Measurements from ENCODE around the gene C20orf141.
"Not testable (repeated sequence)": the region's sequence is repeated elsewhere in the genome, so short reads cannot be mapped to it uniquely, and the experiment has no call there.

Gene C20orf141

DNA sequence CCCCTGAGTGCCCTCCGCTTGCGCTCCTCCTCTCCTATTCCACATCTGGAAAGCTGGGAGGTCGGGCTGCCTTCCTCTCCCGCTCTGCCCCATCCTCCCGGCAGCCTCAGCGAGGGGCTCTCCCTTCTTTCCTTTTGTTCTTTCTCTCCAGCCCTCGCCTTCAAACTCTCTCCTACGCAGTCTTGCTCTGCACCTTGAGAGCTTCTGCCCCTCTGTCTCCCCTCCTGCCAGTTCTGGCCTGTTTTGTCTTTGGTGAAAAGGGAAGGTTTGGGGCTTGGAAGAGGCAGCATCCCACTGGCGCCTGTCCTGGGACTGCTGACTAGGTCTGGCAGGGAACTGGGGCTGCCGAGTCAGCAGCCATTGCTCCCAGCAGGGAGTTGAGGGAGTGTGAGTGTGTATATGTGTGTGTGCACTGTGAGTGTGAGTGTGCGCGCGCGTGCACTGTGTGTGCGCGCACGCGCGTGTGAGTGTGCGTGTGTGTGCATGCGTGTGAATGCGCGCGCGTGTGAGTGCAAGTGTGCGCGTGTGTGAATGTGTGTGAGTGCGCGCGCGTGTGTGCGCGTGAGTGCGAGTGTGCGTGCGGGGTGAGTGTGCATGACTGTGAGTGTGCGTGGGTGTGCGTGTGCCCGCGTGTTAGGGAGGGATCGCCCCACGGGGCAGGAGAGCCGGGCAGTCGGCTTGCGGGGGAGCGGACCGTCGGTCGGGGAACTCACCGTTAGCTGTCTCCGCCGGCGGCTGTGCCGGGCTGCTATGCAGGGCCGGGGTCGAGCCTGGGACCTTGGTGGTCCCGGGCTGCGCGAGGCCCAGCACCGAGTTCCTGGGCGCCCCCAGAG lies 14.9 kb upstream of the C20orf141 start:
- DNase-seq (ENCODE audit: low read depth, low spot score), result no peak

DNA sequence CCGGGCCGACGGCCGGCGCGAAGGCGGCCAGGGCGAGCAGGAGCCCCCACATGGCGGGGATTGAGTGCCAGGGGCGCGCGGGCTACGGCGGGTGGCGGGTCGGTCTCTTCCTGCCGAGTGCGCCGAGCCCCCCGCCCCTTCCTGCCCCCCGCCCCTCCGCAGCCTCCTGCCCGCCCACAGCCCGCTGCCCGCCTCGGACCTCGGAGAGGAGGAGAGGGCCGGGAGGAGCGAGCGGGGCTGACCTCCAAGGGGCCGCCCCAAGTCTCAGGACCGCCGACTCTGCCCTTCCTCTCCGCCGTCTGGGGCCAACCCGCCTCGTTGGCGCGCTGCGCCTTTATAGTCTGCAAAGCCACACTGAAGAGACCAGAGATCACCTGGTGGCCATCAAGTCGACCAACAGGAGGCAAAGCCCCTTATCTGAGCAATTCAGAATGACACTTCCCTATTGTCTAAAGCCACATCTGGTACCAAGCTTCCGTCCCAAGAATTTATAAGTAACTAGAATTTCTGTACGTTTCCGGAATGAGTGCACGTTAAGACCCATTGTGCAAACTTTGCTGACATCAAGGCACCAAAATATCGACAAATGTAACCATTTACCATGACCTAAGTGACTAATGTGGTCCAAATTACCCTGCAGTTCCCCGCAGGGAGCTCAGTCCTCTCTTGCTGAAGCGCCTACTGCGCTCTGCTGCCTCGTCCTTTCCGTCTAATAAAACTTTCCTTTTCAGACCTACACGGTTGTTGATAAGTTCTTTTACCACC lies 14.1 kb upstream of the C20orf141 start, which contains the start of gene CPXM1:
Gene CPXM1, minus strand, starts transcription at position 107 of the 765 bp plus-strand sequence. Its CDS starts 55 bp downstream, at position 52.
- no peak for DNase-seq (ENCODE audit: low read depth, low spot score)

DNA sequence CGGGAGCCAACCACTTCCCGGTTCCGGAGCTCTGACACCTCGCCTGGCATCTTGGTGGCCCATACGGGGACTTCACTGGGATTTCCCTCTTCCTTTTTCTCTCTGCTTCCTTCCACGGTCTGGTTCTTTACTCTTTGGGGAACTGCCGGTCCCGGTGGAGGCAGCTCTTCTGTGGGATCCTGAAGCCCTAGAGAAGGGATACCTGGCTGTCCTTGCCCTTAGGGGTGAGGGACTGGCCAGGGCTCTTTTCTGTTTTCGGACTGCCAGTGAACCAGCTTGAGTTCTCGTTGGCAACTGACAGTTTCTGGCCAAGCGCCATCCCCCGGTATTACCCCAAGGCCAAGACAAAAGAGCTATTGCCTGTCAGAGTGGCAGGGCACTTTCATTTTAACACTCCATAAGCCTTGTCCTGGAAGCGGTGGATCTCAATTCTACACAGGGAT lies 13.5 kb upstream of the C20orf141 start:
- DNase-seq (ENCODE audit: low read depth, low spot score), result no peak

DNA sequence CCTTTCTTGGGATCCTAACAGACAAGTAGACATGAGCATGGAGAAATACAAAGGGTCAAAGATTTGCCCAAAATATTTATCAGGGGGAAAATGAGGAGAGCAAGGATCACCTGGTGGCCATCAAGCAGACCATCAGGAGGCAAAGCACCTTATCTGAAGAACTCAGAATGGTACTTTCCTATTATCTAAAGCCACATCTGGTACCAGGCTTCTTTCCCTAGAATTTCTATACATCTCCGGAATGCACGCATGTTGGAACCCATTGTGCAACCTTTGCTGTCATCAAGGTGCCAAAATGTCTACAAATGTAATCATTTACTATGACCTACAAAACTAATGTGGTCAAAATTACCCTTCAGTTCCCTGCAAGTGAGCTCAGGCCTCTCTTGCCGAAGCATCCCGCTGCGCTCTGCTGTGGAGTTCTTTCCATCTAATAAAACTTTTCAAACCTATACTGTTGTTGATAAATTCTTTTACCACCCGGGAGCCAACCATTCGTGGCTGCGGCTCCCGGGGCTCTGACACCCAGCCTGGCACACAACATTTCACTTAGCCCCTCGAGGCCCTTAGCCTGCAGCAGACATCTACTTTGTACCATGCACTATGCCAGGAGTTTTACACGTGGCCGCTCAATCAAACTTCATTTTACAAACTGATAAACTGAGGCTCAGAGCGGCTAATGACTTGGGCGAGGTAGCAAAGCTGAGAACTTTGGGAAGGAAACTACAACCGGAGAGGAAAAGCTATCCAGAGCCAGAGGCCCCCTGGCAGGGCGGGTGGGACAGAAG lies 10.6 kb upstream of the C20orf141 start:
- no peak for DNase-seq (ENCODE audit: low read depth, low spot score)

DNA sequence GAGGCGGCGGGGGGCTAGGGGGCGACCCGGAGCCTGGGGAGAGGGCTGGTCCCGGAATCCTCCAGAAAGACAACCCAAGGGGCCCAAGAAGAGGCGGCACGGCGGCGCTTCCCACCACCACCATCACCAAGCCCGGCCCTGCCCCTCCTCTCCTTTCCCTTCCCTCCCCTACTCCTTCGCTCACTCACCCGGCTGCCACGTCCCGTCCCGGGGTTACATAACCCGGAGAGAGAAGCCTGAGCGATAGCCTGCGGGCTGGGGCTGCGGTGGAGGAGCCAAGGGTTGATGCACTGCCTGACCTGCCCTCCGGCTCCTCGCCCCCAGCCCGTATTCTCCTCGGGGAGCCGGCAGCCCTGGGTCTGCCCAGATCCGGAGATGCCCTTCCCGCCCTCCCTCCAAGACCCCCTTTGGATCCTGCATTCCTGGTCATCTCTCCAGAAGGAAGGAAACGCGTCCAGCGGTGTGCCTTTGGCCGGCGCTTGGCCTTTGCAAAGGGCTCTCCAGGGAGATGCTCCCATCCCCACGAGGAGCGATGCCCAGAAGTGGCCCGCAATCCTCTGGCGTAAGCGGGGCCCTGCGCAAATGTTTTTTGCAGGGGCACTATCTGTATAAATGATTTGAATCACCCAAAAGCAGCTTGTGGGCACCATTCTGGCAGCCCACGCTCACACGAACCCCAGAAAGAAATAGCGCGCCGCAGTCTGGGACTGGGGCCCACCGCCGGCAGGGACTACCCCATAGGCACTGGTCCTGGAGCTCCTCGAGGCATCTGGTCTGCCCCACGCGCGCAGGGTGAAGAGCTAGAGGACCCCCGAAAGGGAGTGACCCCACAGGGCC lies 9.7 kb upstream of the C20orf141 start:
- no peak for DNase-seq (ENCODE audit: low read depth, low spot score)

DNA sequence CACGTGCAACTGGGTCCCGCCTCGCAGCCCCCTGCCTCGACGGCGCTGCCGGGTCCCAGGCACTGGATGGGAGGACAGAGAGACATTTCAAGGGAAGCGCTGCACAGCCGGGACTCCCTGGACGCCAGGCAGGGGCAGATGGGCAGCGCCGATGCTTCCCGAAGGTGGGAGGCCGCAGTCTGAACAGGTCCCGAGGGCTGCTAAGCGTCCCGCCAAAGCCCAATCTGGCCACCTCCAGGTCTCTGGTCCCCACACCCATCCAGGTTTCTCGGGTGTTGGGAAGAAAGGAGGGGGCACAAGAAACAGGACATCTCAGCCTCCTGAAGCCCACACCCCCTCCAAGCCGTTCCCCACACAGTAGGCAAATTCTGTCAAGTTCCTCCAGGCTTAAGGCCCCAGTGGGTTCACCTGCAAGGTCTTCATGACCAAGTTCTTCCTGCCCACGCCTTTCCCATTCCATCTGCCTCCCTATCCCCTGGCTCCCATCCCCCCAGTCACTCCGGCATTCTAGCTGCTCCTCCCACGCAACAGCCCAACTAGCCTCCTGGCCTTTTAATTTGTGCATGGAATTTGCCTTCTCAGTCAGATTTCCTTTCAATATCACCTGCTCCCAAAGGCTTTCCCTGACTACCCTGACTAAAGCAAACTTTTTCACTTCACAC lies 9.0 kb upstream of the C20orf141 start:
- DNase-seq (ENCODE audit: low read depth, low spot score), result no peak

DNA sequence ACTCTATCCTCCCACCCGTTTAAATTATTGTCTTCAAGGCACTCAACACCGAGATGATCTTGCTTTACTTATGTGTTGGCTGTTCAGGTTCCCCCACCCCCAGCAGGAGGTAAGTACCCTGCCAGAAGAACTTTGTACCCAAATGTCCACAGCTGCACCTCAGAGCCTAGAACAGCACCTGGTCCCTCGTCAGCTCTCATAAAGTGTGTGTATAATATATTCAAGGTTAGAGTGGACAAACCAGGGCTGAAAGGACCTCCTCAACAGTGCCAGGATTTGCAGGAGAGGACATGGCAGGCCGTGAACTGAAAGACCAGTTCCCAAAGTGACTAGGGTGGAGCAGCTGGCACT lies 8.5 kb upstream of the C20orf141 start:
- no peak for DNase-seq (ENCODE audit: low read depth, low spot score)

DNA sequence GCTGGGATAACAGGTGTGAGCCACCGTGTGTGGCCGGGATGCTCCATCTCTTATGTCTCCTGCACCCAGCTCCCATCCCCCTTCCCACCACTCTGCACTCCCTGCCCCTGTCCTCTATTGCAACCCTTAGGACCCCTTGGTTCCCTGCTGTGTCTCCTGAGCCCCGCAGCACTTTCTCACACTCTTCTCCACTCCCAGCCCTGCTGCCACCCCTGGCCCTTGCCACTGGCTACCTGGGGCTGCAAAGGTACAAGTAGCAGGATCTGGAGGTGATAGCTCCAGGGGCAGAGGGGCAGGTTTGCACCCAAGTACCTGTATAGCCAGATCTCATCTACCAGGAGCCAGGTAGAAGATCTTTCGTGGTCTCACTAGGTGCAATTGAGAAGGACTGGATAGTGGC lies 7.8 kb upstream of the C20orf141 start:
- DNase-seq (ENCODE audit: low read depth, low spot score), result no peak

DNA sequence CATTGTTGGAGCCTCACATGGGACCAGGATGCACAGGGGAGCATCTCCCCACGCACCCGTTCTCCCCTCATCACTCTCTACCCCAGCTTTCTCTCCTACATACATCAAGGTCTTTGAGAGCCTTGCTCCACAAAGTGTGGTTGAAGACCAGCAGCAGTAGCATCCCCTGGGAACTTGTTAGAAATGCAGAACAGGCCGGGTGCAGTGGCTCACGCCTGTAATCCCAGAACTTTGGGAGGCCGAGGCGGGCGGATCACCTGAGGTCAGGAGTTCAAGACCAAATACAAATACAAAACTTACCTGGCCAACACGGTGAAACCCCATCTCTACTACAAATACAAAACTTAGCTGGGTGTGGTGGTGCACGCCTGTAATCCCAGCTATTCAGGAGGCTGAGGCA lies 6.9 kb upstream of the C20orf141 start:
- not testable (repeated sequence) for DNase-seq (ENCODE audit: low read depth, low spot score)

DNA sequence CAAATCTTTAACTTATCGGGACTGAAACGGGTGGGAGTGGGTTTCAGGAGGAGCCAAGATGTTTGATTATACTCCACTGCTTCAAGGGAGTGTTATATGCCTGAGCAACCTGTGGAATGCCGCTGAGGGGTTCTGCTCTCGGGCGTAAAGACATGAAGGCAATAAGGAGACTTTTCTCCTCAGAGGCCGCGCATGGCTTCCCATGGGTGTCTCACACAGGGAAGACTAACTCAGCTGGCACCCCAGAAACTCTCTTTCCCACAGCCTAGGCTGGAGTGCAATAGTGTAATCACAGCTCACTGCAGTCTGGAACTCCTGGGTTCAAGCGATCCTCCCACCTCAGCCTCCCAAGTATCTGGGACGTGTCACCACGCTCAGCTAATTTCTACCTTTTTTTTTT lies 5.1 kb upstream of the C20orf141 start:
- no peak for DNase-seq (ENCODE audit: low read depth, low spot score)

DNA sequence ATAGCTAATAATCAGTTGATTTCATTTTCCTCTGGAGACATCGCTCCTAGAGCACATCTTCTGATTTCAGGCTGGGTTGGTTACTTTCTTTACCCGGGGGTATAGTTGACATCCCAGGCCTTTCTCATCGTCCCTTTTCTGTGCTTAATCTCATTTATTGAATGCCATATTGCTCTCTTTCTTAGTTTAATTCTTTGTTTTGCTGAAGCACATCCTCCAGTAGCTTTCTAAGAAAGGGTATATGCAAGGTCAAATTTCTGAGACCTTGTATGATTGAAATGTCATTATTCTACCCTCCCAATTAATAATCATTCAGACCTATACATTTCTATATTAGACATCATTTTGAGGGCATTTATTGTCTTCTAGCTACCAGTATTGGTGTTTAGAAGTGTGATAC lies 2.6 kb upstream of the C20orf141 start:
- DNase-seq (ENCODE audit: low read depth, low spot score), result no peak

DNA sequence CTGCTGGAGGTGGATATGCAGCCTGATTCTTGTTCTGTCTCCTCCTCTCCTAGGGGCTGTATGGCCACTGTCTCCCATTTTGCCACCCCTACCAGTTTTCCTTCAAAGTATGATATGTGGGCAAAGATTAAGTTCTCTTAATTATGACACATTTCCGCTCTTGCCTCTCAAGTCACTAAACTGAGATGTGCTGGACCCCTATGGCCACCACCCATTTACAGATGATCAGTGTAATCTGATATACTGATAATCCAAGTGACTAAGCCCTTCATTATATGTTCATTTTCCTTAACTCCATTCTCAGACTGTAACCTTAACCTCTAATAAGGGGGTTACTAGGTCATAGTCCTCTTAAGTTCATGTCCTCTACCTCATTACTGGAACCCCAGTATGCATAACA lies 711 bp upstream of the C20orf141 start:
- no peak for DNase-seq (ENCODE audit: low read depth, low spot score)

DNA sequence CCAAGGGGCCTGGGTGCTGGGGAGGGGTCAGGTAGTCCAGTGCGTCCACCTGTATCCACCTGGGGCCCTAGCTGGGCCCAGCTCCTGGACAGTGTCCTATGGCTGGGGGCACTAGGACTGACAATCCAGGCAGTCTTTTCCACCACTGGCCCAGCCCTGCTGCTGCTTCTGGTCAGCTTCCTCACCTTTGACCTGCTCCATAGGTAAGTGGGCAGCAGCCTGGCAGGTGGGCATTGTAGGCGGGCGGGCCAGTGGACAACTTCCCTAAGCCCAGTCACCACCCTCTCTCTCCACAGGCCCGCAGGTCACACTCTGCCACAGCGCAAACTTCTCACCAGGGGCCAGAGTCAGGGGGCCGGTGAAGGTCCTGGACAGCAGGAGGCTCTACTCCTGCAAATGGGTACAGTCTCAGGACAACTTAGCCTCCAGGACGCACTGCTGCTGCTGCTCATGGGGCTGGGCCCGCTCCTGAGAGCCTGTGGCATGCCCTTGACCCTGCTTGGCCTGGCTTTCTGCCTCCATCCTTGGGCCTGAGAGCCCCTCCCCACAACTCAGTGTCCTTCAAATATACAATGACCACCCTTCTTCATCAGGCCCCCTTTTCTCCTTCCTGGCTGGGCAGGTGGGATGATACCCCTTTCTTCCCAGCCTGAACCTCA lies 584 bp downstream of the C20orf141 start:
- DNase-seq (ENCODE audit: low read depth, low spot score), result no peak

DNA sequence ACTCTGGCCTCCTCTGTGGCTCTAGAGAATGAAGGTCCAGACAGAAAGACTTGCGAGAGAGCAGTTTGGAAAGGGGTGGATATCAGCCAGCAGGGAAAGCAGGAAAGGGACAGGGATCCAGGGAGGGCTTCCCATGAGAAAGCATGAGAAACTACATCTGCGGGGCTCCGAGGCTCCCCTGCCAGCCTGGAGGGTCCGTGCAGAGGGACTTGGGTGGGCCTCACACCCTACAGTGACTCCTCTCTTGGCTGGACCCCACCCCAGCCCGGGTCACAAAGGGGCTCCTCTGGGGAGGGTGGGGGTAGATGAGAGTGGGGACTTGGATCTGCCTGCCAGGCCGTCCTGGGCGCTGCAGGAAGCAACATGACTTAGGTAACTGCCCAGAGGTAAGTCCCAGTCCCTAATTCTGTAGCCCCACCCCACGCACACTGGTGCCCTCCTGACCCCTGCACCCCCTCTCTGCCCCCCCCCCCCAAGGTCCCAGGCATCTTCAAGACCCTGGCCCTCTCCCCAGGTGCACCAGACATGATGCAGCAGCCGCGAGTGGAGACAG lies 1.3 kb downstream of the C20orf141 start, which contains the start of gene TMEM239:
Gene TMEM239, plus strand, starts transcription at position 335 of the 553 bp plus-strand sequence. Its CDS starts 191 bp downstream, at position 526.
- DNase-seq (ENCODE audit: low read depth, low spot score), result no peak

DNA sequence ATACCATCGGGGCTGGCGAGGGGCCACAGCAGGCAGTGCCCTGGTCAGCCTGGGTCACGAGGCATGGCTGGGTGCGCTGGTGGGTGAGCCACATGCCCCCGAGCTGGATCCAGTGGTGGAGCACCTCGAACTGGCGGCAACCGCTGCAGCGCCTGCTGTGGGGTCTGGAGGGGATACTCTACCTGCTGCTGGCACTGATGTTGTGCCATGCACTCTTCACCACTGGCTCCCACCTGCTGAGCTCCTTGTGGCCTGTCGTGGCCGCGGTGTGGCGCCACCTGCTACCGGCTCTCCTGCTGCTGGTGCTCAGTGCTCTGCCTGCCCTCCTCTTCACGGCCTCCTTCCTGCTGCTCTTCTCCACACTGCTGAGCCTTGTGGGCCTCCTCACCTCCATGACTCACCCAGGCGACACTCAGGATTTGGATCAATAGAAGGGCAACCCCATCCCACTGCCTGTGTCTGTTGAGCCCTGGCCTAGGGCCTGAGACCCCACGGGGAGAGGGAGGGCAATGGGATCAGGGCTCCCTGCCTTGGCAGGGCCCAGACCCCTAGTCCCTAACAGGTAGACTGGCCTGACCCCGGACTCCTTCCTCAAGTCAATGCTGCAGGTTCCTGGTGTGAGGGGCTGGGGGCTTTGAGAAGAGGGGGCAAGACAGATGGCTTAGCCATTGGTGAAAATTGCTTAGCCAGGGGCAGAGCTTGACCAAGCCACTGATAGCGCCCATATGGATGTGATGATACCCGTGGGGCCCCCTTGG lies 2.0 kb downstream of the C20orf141 start:
- DNase-seq (ENCODE audit: low read depth, low spot score), result no peak

DNA sequence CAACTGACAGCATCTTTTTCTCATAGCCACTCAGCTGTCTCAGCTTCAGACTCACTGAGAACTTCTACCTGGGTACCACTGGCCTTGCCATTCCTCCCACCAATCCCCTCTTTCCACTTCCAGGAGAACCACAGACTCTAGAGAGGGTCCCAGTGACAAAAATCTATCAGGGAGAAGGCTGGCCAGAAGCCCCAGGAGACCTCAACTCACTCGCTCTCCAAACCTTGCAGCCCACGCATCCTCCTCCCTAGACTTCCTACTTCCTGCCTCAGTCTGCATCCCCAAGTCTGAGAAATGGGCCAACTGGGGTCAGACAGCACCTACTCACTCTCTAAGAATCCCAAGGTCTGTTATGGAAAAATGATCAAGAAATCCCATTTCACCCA lies 2.5 kb downstream of the C20orf141 start:
- no peak for DNase-seq (ENCODE audit: low read depth, low spot score)

DNA sequence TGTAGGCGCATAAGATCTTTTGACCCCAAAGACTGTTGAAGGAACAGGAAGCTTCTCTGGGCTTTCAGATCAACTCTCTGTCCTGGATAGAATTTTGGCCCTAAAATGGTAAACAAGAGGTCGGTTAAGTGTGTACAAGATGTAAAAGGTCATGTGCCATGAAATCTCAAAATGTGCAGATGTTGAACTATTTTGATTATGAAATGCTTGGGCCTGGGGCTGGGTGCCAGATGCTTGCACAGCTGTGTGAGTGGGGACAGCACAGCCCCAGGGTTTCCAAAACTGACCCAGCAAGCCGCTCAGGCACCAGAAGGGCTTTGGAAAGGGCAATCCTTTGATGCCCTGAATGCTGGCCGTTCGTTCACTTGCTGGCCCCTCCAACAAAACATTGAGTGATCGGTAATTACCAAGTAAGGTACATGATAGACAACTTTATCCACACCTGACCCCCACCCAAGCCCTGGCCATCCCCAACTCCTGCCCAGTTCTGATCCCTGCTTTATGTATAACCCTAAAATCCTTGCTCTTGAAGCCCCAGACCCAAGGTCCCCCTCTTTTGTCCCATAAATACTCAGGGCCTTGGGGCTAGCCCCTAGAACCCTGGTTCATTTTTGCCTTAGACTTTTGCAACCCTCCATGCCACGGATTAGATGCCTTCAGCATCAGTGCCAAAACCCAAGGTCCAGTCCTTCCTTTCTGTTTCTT lies 3.3 kb downstream of the C20orf141 start:
- DNase-seq (ENCODE audit: low read depth, low spot score), result no peak

Measured in activated CD4-positive, CD25-positive, alpha-beta regulatory T cell treated with anti-CD3 and anti-CD28 coated beads, Interleukin-2, amount 50 U/mL, for 16 hours (primary cell).